GM21737 (cell line): ENCODE measurements around the gene DNAJC8.

Experiments
- ATAC-seq: cut with Tn5 transposase; IDR thresholded peaks from one replicate; pipeline ENCODE4 v1.9.1; 2021; ENCODE audit warnings: mild to moderate bottlenecking, moderate library complexity; ENCODE audit not compliant: unreplicated experiment

The DNAJC8 gene

DNA sequence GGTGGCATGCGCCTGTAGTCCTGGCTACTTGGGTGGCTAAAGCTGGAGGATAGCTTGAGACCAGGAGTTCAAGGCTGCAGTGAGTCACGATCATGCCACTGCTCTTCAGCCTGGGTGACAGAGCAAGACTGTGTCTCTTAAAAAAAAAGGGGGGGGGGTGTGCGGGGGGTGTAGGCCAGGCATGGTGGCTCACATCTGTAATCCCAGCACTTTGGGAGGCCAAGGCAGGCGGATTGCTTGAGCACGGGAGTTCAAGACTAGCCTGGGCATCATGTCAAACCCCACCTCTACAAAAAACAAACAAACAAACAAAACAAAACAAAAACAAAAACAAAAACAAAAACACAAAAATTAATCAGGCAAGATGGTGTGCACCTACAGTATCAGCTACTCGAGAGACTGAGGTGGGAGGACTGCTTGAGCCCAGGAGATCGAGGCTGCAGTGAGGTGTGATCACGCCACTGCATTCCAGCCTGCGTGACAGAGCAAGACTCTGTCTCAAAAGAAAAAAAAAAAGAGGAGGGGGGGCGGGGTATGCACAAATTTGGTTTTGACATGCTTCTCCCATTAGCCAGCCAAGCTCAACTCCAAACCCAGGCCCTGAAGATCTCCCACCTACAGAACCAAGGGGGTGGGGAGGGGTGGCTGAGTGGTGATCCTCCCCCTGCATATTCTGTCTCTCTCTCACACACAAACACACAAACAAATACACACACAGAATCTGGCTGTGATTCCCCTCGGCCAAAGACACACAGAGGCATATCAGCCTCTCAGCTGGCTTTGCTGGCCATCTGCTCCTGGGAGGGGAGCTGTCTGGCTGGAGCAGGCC lies 59.5 kb downstream of the DNAJC8 start:
- no peak for ATAC-seq

- peak; percentile 58 for ATAC-seq
These were observed 60.1 kb downstream of the DNAJC8 start for GRCh38 chr1:28172713-28173150.

DNA sequence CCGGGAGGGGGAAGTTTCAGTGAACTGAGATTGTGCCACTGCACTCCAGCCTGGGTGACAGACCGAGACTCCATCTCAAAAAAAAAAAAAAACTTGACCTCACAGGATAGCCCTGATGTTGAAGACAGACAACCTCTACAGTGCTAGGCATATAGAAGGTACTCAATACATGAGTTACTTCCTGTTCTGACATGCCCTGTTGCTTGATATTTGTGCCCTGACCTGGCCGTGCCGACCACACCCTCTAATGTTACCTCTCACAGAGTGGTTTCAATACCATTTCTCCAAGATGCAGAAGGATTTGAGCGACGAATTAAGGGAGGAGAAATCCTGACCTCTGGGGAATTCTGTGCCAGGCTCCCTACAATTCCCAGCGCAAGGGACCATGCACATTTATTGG lies 61.6 kb downstream of the DNAJC8 start:
- ATAC-seq: no peak

- no peak for ATAC-seq
These were observed 62.7 kb downstream of the DNAJC8 start for GRCh38 chr1:28170001-28170596.

GRCh38 chr1:28163496-28164161 lies 69.2 kb downstream of the DNAJC8 start:
- no peak for ATAC-seq

- ATAC-seq: no peak
These were observed 70.7 kb downstream of the DNAJC8 start for GRCh38 chr1:28162151-28162550.

GRCh38 chr1:28161751-28162150 lies 71.1 kb downstream of the DNAJC8 start:
- ATAC-seq: no peak

GRCh38 chr1:28160782-28161266 lies 72.0 kb downstream of the DNAJC8 start:
- ATAC-seq: no peak

GRCh38 chr1:28159680-28160079 lies 73.1 kb downstream of the DNAJC8 start:
- no peak for ATAC-seq

DNA sequence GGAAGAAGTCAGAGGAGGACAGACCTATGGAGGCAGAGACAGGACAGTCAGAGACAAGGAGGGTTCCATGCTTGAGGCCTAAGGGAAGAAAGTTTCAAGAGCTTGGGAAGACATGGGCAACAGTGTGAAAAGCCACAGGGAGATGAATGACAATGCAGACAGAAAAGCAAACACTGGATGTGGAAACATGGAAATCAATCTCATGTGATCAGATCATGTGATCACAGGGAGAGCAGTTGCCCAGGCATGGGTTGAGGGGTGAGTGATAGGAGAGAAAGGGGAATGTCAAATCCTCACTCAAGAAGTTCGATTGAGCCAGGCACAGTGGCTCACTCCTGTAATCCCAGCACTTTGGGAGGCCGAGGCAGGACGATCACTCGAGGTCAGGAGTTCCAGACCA lies 73.6 kb downstream of the DNAJC8 start:
- no peak for ATAC-seq

DNA sequence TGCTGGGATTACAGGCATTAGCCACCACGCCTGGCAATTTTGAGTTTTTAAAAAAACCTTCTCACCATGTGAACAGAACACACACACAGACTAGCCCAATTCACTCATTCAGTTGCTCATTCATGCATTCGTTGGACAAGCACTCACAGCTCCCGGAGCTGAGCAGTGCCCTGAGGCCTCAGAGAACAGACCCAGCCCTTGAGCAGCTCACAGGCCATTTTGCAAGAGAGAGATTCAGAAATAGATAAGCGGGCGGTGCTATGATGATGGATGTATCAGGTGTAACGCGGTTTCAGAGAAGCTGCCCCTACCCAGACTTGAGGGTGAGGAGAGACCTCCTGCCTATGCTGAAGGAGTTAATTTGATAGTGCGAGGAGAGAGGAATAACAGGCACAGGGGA lies 74.9 kb downstream of the DNAJC8 start:
- ATAC-seq: no peak

- no peak for ATAC-seq
These were observed 76.0 kb downstream of the DNAJC8 start for GRCh38 chr1:28156821-28157220.

- no peak for ATAC-seq
These were observed 77.2 kb downstream of the DNAJC8 start for GRCh38 chr1:28155628-28156027.

GRCh38 chr1:28154078-28154594 lies 78.7 kb downstream of the DNAJC8 start:
- no peak for ATAC-seq
